ENCODE measurements around the gene ECPAS.
"Not testable (repeated sequence)": the region's sequence is repeated elsewhere in the genome, so short reads cannot be mapped to it uniquely, and the experiment has no call there.

ECPAS gene

GRCh38 chr9:111483858-111484571 is at the start of gene ECPAS:
TSS of gene ECPAS (minus strand) at chr9:111484383. CDS start at chr9:111472918, 11,465 bp downstream.
- Histone ChIP-seq H3K27ac (ENCODE audit: low read depth, low read length) (peak within 1 kb of the TSS; percentile 96), H3K27me3 (ENCODE audit: control insufficient read depth in 1 of 2, insufficient read depth in 2 of 2, low read length in 2 of 2) (no peaks in the 10 kb centered on the region), H3K36me3 (ENCODE audit: insufficient read depth, low read length) (no peaks in the 10 kb centered on the region), H3K9me3 (ENCODE audit: low read length) (no peaks in the 10 kb centered on the region), H3K9ac (ENCODE audit: low read length) (peak within 1 kb of the TSS; percentile 68), H3K4me1 (ENCODE audit: insufficient read depth, low read length) (peaks cover 12% of the 10 kb centered on the region), H3K4me3 (ENCODE audit: low read depth in 1 of 2, low read length in 2 of 2) (peak within 1 kb of the TSS; percentile 35 to 88)

- Histone ChIP-seq H3K36me3 (ENCODE audit: insufficient read depth, low read length) (peaks cover 61% of the 10 kb centered on the region), H3K4me1 (ENCODE audit: insufficient read depth, low read length) (no peaks in the 10 kb centered on the region), H3K9me3 (ENCODE audit: low read length) (peaks cover 32% of the 10 kb centered on the region)
These were observed 49.1 kb upstream of the ECPAS start for GRCh38 chr9:111533099-111533790.

GRCh38 chr9:111531716-111532115 is 47.5 kb upstream of the ECPAS start:
- no peak overlapping the region for H3K9ac ChIP-seq (ENCODE audit: low read length)
- no peaks in the 10 kb centered on the region for H3K27me3 ChIP-seq (ENCODE audit: control insufficient read depth in 1 of 2, insufficient read depth in 2 of 2, low read length in 2 of 2)
- no peak overlapping the region for H3K27ac ChIP-seq (ENCODE audit: low read depth, low read length)
- H3K4me1 ChIP-seq (ENCODE audit: insufficient read depth, low read length): no peaks in the 10 kb centered on the region
- peaks cover 20% of the 10 kb centered on the region for H3K9me3 ChIP-seq (ENCODE audit: low read length)
- H3K4me3 ChIP-seq (ENCODE audit: low read depth in 1 of 2, low read length in 2 of 2): no peak overlapping the region
- peaks cover 55% of the 10 kb centered on the region for H3K36me3 ChIP-seq (ENCODE audit: insufficient read depth, low read length)

More at GRCh38 chr9:111533099-111533790, 49.1 kb upstream of the ECPAS start:
- Histone ChIP-seq H3K27ac (ENCODE audit: low read depth, low read length) (no peak overlapping the region), H3K27me3 (ENCODE audit: control insufficient read depth in 1 of 2, insufficient read depth in 2 of 2, low read length in 2 of 2) (no peaks in the 10 kb centered on the region), H3K9ac (ENCODE audit: low read length) (no peak overlapping the region), H3K4me3 (ENCODE audit: low read depth in 1 of 2, low read length in 2 of 2) (no peak overlapping the region)

GRCh38 chr9:111529787-111530186 is 45.6 kb upstream of the ECPAS start:
- H3K36me3 ChIP-seq (ENCODE audit: insufficient read depth, low read length): peaks cover 44% of the 10 kb centered on the region
- no peak overlapping the region for H3K27ac ChIP-seq (ENCODE audit: low read depth, low read length)

GRCh38 chr9:111527347-111527746 is 43.2 kb upstream of the ECPAS start:
- Histone ChIP-seq H3K4me1 (ENCODE audit: insufficient read depth, low read length) (peaks cover 9% of the 10 kb centered on the region), H3K27me3 (ENCODE audit: control insufficient read depth in 1 of 2, insufficient read depth in 2 of 2, low read length in 2 of 2) (no peaks in the 10 kb centered on the region), H3K36me3 (ENCODE audit: insufficient read depth, low read length) (peaks cover 25% of the 10 kb centered on the region), H3K4me3 (ENCODE audit: low read depth in 1 of 2, low read length in 2 of 2) (no peak overlapping the region), H3K27ac (ENCODE audit: low read depth, low read length) (no peak overlapping the region), H3K9me3 (ENCODE audit: low read length) (no peaks in the 10 kb centered on the region), H3K9ac (ENCODE audit: low read length) (no peak overlapping the region)

More at GRCh38 chr9:111529787-111530186, 45.6 kb upstream of the ECPAS start:
- H3K4me3 ChIP-seq (ENCODE audit: low read depth in 1 of 2, low read length in 2 of 2): no peak overlapping the region
- H3K9ac ChIP-seq (ENCODE audit: low read length): no peak overlapping the region
- H3K4me1 ChIP-seq (ENCODE audit: insufficient read depth, low read length): peaks cover 9% of the 10 kb centered on the region
- no peaks in the 10 kb centered on the region for H3K27me3 ChIP-seq (ENCODE audit: control insufficient read depth in 1 of 2, insufficient read depth in 2 of 2, low read length in 2 of 2)
- peaks cover 16% of the 10 kb centered on the region for H3K9me3 ChIP-seq (ENCODE audit: low read length)

- no peaks in the 10 kb centered on the region for H3K9me3 ChIP-seq (ENCODE audit: low read length)
- peak within 1 kb of the TSS; percentile 72 for H3K9ac ChIP-seq (ENCODE audit: low read length)
- H3K4me1 ChIP-seq (ENCODE audit: insufficient read depth, low read length): peaks cover 9% of the 10 kb centered on the region
- H3K27me3 ChIP-seq (ENCODE audit: control insufficient read depth in 1 of 2, insufficient read depth in 2 of 2, low read length in 2 of 2): no peaks in the 10 kb centered on the region
- H3K27ac ChIP-seq (ENCODE audit: low read depth, low read length): peak within 1 kb of the TSS; percentile 31
- H3K4me3 ChIP-seq (ENCODE audit: low read depth in 1 of 2, low read length in 2 of 2): peak within 1 kb of the TSS; percentile 72 to 89
- H3K36me3 ChIP-seq (ENCODE audit: insufficient read depth, low read length): peaks cover 21% of the 10 kb centered on the region
These were observed 41.1 kb upstream of the ECPAS start, which contains the start of gene ZNF483 for GRCh38 chr9:111525056-111525977. TSS of gene ZNF483 (plus strand) at chr9:111525179. CDS start at chr9:111527396, 2,217 bp downstream.

- Histone ChIP-seq H3K9me3 (ENCODE audit: low read length) (no peaks in the 10 kb centered on the region), H3K27ac (ENCODE audit: low read depth, low read length) (no peak overlapping the region), H3K9ac (ENCODE audit: low read length) (no peak overlapping the region), H3K4me3 (ENCODE audit: low read depth in 1 of 2, low read length in 2 of 2) (peak overlapping the region; percentile 72 to 89), H3K36me3 (ENCODE audit: insufficient read depth, low read length) (peaks cover 15% of the 10 kb centered on the region), H3K4me1 (ENCODE audit: insufficient read depth, low read length) (peaks cover 9% of the 10 kb centered on the region), H3K27me3 (ENCODE audit: control insufficient read depth in 1 of 2, insufficient read depth in 2 of 2, low read length in 2 of 2) (no peaks in the 10 kb centered on the region)
These were observed 40.5 kb upstream of the ECPAS start for GRCh38 chr9:111524731-111525055.

- no peak overlapping the region for H3K4me3 ChIP-seq (ENCODE audit: low read depth in 1 of 2, low read length in 2 of 2)
These were observed 31.9 kb upstream of the ECPAS start for GRCh38 chr9:111516061-111516465.

GRCh38 chr9:111514967-111515366 is 30.8 kb upstream of the ECPAS start:
- H3K4me3 ChIP-seq (ENCODE audit: low read depth in 1 of 2, low read length in 2 of 2): no peak overlapping the region
- H3K9me3 ChIP-seq (ENCODE audit: low read length): no peaks in the 10 kb centered on the region
- no peaks in the 10 kb centered on the region for H3K27me3 ChIP-seq (ENCODE audit: control insufficient read depth in 1 of 2, insufficient read depth in 2 of 2, low read length in 2 of 2)
- no peak overlapping the region for H3K27ac ChIP-seq (ENCODE audit: low read depth, low read length)
- H3K4me1 ChIP-seq (ENCODE audit: insufficient read depth, low read length): no peaks in the 10 kb centered on the region
- H3K36me3 ChIP-seq (ENCODE audit: insufficient read depth, low read length): no peaks in the 10 kb centered on the region
- no peak overlapping the region for H3K9ac ChIP-seq (ENCODE audit: low read length)

More at GRCh38 chr9:111516061-111516465, 31.9 kb upstream of the ECPAS start:
- Histone ChIP-seq H3K9me3 (ENCODE audit: low read length) (no peaks in the 10 kb centered on the region), H3K4me1 (ENCODE audit: insufficient read depth, low read length) (no peaks in the 10 kb centered on the region), H3K27ac (ENCODE audit: low read depth, low read length) (no peak overlapping the region), H3K27me3 (ENCODE audit: control insufficient read depth in 1 of 2, insufficient read depth in 2 of 2, low read length in 2 of 2) (no peaks in the 10 kb centered on the region), H3K36me3 (ENCODE audit: insufficient read depth, low read length) (no peaks in the 10 kb centered on the region), H3K9ac (ENCODE audit: low read length) (no peak overlapping the region)

- H3K4me1 ChIP-seq (ENCODE audit: insufficient read depth, low read length); H3K27ac ChIP-seq (ENCODE audit: low read depth, low read length); H3K4me3 ChIP-seq (ENCODE audit: low read depth in 1 of 2, low read length in 2 of 2); H3K36me3 ChIP-seq (ENCODE audit: insufficient read depth, low read length); H3K9me3 ChIP-seq (ENCODE audit: low read length); H3K27me3 ChIP-seq (ENCODE audit: control insufficient read depth in 1 of 2, insufficient read depth in 2 of 2, low read length in 2 of 2); H3K9ac ChIP-seq (ENCODE audit: low read length): not testable (repeated sequence)
These were observed 27.4 kb upstream of the ECPAS start for GRCh38 chr9:111511581-111511980.

- no peak overlapping the region for H3K27ac ChIP-seq (ENCODE audit: low read depth, low read length)
- no peak overlapping the region for H3K4me3 ChIP-seq (ENCODE audit: low read depth in 1 of 2, low read length in 2 of 2)
- no peaks in the 10 kb centered on the region for H3K9me3 ChIP-seq (ENCODE audit: low read length)
- H3K4me1 ChIP-seq (ENCODE audit: insufficient read depth, low read length): no peaks in the 10 kb centered on the region
- H3K27me3 ChIP-seq (ENCODE audit: control insufficient read depth in 1 of 2, insufficient read depth in 2 of 2, low read length in 2 of 2): no peaks in the 10 kb centered on the region
- H3K36me3 ChIP-seq (ENCODE audit: insufficient read depth, low read length): no peaks in the 10 kb centered on the region
- no peak overlapping the region for H3K9ac ChIP-seq (ENCODE audit: low read length)
These were observed 18.3 kb upstream of the ECPAS start for GRCh38 chr9:111502506-111502905.

Data from muscle layer of colon (tissue), 2 donors.